ENCODE data around the gene NFX1. TPM values are rescaled to one million over a fixed set of nuclear protein-coding genes. Genes with fewer than 3 reads are reported as not detected.

NFX1 gene
- total RNA-seq, 1 donor from 2014 or later = 37.5 TPM

Other genes with a start within 250 kb of the NFX1 start
- gene SMU1, start 213.8 kb upstream of the NFX1 start, total RNA-seq (ENCODE audit: unreplicated experiment) = 19.6 TPM
- 5.4 TPM for gene B4GALT1, start 123.2 kb upstream of the NFX1 start, total RNA-seq (ENCODE audit: unreplicated experiment)
- not detected for gene SPINK4, start 50.3 kb upstream of the NFX1 start, total RNA-seq (ENCODE audit: unreplicated experiment)
- gene BAG1, start 25.8 kb upstream of the NFX1 start, total RNA-seq (ENCODE audit: unreplicated experiment) = 92.5 TPM
- gene CHMP5, start 25.5 kb upstream of the NFX1 start, total RNA-seq (ENCODE audit: unreplicated experiment) = 61.7 TPM
- gene AQP7, start 112.1 kb downstream of the NFX1 start, total RNA-seq (ENCODE audit: unreplicated experiment) = not detected
- 2.9 TPM for gene AQP3, start 157.1 kb downstream of the NFX1 start, total RNA-seq (ENCODE audit: unreplicated experiment)
- 25.6 TPM for gene NOL6, start 183.4 kb downstream of the NFX1 start, total RNA-seq (ENCODE audit: unreplicated experiment)
- gene ANKRD18B, start 233.7 kb downstream of the NFX1 start, total RNA-seq (ENCODE audit: unreplicated experiment) = 5.0 TPM